HG02588 (cell line): ENCODE results near the gene DST.

ENCODE experiments used
- ATAC-seq: cut with Tn5 transposase; IDR thresholded peaks from one replicate; pipeline ENCODE4 v1.9.1; 2021; ENCODE audit warnings: mild to moderate bottlenecking, moderate library complexity; ENCODE audit not compliant: unreplicated experiment

Gene DST

DNA sequence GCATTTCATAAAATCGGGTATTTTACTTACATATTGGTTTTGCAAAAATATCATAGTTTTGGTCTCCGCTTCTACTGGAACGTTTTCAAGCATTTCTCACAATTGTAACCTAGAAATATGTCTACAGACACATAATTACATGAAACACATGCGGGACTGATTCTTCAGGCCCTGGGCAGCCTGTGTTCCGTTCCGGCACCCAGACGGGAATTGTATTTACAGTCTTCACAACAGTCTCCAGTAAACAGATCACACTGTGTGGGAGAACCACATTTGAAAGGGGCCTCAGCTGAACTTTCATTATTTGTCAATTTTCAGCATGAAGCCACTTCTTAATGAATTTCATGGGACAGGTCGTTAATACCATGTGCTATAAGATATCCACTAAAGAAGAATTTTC is 196.9 kb downstream of the DST start:
- ATAC-seq: no peak

DNA sequence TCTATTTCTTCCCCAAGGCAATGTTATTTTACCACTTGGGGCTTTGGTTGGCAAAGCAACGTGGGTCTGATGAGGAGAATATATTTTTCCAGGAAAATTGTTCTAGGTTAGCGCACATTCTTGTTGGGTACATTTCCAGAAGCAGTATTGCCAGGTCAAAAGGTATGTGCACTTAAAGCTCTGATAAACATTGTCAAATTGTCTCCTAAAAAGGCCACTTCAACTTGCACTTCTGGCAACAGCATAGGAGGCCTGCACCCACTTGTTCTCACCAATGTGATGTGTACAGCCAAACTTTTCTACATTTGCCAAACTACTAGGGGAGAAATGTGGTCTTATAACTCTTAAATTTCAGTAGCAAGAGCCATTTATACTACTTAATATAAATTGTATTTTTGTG is 197.8 kb downstream of the DST start:
- ATAC-seq: no peak

DNA sequence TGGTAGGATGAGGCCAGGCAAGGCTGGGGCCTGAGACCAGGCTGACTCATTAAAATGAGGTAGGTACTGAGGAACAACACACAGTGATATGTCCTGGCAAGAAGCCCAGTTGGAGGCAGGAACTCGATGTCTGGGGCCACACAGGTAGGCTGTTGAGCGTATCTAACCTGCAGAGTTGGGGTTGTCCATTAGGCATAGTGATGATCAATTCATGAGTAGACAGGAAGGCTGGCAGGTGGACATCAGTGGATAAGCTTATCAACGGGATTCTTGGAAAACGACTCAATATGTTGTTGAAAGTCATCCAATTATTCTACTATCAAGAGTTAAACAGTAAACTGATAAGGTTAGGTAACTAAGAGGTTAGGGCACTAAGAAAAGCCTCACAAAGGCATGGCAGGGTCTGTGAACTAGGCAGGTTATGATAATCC is 202.1 kb downstream of the DST start:
- no peak for ATAC-seq

DNA sequence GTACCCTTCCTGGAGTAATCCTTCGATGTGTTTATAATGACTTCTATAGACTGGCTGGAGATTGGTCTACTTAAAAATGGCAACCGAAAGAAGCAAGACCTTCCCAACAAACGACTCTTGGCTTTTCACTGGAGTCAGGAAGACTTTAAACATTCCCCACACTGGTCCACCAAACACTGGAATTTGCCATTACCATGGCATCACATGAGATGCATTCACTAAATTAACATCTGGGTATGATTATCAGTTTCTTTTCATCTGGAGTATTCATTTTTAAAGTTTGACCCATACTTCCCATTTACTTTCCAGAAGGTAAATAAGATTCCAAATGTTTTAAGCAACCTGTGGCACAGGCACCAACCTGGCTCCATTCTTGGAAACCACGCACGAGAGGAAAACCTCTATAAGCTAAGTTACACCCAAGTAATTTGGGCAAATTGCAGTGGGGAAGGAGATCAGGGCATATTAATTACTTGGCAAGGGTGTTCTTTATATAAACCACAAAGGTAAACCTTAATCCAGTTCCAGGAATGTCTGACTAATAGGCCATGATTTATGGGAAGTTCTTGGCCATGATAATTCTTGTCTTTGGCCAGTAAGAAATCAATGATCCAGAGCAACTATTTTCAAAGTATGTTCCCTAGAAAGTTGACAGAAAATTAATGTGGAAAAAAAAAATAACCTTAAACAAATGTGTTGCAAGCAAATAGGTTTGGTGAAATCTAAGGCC is 205.4 kb downstream of the DST start:
- no peak for ATAC-seq

DNA sequence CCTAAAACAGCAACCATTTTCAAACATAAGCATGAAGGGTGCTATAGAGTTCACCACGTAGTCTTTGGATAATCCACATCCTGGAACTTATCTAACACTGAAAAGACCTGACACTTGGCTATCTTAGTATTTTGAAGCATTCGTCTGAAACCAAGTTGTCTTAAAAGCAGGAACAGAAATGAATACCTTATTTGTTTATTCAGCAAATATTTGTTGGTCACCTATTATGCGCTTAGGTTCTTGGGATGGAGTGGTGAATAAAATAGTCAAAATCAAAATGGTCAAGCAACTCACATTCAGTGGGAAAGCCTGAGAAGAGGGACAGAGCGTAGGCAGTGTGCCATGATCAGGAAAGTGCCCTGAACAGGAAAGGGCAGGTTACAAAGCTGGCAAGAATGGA is 206.9 kb downstream of the DST start:
- no peak for ATAC-seq

DNA sequence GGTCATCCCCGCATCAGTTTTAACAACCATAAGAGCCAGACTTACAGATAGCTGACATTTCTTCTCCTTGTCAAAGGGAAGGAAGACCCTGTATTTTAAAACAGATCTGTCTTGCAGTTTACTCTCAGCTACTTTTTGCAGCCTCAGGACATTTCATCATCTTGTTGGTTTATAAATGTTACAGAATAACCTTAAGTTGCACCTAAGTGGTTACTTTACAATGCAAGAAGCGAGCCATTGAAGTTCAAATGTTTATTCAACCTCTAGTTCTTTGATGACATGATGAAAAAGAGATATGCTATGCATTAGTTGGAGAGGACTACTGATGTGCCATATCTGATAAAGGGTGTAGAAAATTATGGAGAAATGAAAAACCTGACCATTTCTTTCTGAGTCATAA is 207.4 kb downstream of the DST start:
- no peak for ATAC-seq

DNA sequence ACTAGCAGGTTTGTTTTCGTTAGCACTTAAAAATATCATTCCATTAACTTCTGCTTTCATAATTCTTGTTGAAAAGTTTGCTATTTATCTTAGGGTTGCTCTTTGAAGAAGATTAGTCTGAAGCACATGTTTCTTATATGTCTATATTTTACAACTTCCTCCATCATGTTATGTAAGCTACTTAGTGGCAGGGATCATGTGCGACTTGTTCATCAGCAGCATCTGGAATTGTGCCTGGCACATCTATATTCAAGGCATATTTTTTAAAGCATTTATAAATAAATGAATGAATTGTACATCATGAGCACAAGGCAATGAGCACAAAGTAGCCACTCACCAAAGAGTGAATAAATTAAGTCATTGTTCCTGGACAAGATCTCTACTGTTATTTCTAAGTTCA is 208.1 kb downstream of the DST start:
- no peak for ATAC-seq

DNA sequence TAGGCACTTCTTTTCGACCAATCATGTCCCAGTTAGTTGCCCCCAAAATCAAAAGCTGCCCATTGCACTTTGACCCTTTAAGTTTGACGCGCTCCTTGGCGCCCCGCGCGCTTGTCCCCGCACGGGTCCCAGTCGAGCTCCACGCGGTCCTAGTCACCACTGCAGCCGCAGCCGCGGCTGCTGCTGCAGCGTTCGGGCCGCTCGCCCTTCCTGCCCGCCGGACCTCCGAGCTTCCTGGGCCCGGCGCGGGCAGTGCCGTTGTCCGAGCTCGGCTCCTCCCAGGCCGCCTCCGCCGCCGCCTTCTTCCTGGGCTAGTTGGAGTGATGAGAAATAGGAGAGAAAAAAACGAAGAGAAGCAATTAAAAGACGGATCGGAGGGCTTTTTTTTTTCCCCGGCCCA is 209.6 kb downstream of the DST start:
- no peak for ATAC-seq

DNA sequence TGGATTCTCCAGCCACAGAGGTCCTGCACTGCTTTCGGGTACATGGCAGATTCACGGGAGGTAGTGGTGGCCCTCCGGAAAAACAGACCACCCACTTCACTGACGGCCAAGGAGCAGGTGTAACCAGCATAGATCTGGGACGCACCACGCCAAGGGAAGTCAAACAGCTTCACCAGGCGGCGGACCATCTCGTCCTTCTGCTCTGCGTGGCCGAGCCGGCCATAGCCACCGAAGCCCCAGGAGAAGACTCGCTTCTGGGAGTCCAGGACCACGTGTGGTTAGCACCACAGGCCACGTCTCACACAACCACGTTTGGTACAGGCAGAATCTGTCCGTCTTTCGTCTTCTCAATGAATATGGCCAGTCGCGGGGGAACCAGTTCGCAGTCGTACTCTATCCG is 210.5 kb downstream of the DST start:
- no peak for ATAC-seq

DNA sequence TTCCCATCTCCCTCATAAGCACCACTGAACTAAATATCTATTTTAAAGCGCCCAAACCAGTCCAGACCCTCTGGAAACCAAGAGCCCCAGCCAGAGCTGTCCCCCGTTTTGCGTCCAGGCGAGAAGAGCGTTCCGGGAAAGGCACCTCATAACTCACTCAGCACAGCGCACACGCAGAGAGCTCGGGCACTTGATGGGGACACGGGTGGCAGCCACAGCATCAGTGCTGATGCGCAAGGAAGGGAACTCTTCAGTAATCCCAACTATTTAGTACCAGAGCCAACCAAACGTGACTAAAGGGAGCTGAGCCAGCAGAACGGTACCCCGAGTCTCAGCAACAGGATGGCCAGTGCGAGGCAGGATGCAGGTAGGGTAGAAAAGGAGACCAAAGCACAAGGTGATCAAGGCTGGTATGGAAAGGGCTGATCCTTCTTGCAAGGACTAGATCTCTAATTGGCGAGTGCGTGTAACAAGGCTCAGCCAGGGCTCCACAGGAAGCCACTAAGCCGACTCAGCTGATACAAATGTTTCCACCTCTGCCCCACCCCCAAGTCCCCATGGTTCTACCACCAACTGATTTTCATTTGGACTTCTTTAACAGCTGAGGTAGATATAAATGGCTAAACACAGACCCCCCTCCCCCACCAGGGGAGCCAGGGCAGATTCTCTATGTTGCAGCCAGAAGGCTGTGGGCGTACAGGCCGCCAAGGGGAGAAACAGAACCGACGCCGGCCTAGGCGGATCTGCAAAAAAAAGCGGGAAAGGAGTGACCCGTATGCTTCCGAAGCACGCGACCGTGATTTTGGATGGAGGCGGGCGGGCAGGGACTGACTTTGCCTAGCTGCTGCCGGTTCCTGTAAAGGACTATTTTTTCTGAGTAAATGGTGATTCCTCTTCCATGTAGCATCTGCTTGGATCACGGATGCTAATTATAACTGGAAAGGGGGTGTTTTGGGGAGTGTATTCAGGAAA is 211.8 kb downstream of the DST start:
- ATAC-seq: no peak

DNA sequence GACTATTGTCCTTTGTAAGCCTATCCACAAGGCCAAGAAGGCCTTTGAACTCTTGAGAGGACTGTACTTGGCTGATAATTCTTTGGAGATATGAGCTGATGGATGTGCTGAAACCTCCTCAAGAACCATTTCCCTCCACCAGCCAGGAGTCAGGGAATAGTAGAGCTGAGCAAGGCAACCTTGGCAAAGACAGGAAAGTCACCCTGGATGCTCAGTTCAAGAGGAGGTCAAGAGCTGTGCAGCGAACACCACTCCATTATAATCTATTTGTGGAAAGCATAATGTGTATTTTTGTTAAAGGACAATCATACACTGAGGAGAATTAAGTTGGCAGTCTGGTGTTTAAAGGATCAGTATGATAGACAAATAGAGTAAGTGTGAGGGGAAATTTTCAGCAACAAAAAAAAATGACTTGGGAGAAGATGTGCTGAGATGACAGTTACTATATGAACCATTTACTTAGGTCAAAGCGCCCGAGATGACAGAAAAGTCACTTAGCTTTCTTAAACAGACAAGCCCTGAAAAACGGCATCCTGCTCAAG is 218.1 kb downstream of the DST start:
- ATAC-seq: no peak

DNA sequence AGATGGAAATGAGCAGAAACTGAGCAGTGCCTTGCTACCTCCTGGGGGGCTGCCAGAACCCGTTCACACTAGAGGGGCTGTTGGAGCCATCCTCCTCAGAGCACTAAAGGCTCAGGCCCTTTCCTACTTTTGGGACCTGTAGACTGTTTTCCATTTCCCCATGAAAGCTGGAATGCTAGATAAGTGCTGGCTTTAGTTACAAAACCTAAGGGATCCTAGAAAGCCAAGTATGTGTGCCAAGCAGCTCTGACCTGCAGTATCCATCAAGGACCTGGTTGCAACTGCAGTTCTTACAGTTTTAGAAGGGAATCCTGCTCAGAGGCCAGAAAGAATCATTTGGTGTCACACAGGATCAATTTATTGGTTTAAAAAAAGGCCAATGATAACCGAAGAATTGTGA is 218.6 kb downstream of the DST start:
- ATAC-seq: no peak

DNA sequence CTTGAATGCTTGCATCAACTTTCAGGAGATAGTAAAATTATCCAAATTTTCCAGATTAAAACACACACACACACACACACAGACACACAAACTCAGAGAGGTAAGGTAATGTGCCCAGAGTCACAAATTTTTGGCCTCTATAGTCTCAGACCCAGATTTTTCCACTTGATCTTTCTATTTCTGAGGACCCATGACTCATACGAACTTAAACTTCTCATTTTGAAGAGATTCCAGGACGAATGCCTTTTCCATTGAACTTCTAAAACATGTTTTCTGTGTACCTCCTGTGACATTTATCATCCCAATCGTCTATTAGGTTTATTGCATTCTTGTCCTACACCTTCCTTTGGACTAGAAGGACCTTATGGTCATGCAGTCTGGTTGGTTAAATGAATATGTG is 222.4 kb downstream of the DST start:
- ATAC-seq: no peak

DNA sequence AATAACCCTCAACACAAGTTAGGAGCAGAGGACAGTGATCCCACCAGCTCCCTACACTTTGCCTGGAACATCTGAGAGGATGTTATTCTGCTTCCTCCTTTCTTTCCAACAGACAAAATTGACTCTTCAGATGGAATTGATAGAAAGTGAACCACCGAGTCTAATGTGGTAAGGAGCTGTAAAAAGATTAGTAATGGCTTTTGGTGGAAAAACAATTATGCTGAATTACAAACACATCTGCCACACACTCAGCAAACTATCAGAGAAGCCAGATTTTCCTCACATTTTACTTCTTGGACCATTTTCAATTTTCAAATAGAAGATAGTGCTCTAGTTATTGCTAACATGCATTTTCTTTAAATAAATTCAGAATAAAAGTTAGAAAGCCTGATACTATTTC is 223.5 kb downstream of the DST start:
- ATAC-seq: no peak

DNA sequence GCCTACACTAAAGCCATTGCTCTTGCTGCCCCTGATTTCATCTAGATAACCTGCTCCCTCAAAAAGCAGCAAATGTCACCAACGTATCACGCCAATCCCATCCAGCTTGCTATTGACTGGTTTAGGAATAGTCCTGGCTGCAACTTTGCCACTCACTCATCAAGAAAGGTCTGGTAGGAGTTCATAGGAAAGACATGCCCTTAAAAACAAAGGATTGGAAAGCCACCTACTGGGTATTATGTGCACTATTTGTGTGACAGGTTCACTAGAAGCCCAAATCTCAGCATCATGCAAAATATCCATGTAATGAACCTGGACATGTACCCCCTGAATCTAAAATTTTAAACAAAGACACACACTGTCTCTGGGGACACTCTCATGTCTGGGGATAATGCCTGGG is 224.9 kb downstream of the DST start:
- no peak for ATAC-seq

DNA sequence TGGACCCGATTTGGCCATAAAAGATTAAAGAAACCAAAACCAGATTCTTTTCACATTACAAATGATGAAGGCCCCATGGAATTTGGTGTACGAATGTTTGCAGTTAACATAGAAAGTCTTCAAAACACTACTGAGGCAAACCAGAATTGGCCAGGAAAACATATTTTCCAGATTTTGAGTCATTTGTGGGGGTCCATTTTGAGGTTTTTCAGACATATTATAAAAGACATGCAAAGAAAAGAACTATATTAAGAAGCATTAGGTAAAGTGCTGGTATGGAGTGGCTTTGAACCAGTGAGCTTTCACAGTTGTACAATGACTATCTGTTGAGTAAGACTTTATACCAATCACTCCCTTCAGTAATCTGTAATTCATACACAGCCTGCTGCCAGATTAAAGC is 226.4 kb downstream of the DST start:
- ATAC-seq: no peak

DNA sequence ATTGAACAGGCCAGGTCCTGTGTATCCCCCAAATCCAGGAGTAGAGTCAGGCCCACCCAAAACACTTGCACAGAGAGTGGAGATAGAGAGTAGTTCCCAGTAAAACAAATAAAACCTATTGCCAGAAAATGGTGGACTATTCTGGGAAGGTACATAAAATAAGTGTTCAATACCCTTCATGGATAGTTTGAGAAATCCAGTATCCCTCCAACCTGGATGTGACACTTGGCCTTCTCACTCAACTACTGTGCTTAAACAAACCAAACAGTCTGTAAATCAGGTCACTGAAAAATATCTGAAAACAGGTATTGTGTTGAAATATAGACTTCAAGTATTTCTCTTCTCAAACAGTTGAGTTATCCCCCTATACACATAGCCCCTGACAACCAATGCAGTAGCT is 233.7 kb downstream of the DST start:
- ATAC-seq: no peak
